ENCODE data around the gene TFEB. TPM values are rescaled to one million over a fixed set of nuclear protein-coding genes. Genes with fewer than 3 reads are reported as not detected.

TFEB gene
- total RNA-seq (10 to 100 TPM; 12.2 to 15.7 TPM), polyA plus RNA-seq (10 to 100 TPM in 1 of 2 donors, 1 to 10 TPM in 1; 8.2 to 17.6 TPM)

- peak within 1 kb of the TSS in 1 of 2 donors; percentile 64 for H3K4me3 ChIP-seq (ENCODE audit: low read length in 2 of 2)
- H3K9me3 ChIP-seq (ENCODE audit: control insufficient read depth in 1 of 2, low read length in 2 of 2), result no peaks in the 10 kb centered on the region
- POLR2A ChIA-PET (ENCODE audit: partially characterized antibody), result interaction anchor here (1.0 to 4.6 kb wide), 7 partner anchors 28 to 1494 kb away, joined by 3 to 43 read pairs (median 5); partner anchors contain the start of genes CNPY3, DNPH1, FRS3 and TOMM6
- peak within 1 kb of the TSS; percentile 75 for H3K27ac ChIP-seq (ENCODE audit: low read depth, low read length)
- CTCF ChIA-PET (ENCODE audit: partially characterized antibody), result interaction anchor here (1.2 to 4.0 kb wide), 3 partner anchors 40 to 186 kb away, joined by 3 to 22 read pairs (median 3); partner anchors contain the start of genes BYSL, MED20 and TOMM6
- peak; percentile 92 to 95 (median 92) for DNase-seq
- H3K9me3 Mint-ChIP-seq, result no peaks in the 10 kb centered on the region
- H3K27ac Mint-ChIP-seq, result peak within 1 kb of the TSS; percentile 42 to 93 (median 76)
- peaks cover 39% of the 10 kb centered on the region for H3K4me1 ChIP-seq (ENCODE audit: insufficient read depth, low read length)
- H3K36me3 ChIP-seq (ENCODE audit: insufficient read depth, low read length), result no peaks in the 10 kb centered on the region
- peaks cover 16 to 36% (median 27%) of the 10 kb centered on the region in 4 donors for H3K4me1 Mint-ChIP-seq
- peaks cover 0 to 3% of the 10 kb centered on the region in 2 donors for H3K36me3 Mint-ChIP-seq
- intact Hi-C loops (cut with micrococcal nuclease), result loop anchor here (1.0 to 10.0 kb wide), 8 partner anchors 28 to 1899 kb away; partner anchors contain the start of genes MAD2L1BP, MRPS10, NFYA and OARD1
- H3K27me3 Mint-ChIP-seq, result peaks cover 0 to 1% of the 10 kb centered on the region in 2 donors
- no peaks in the 10 kb centered on the region for H3K27me3 ChIP-seq (ENCODE audit: insufficient read depth, low read length)
- peak within 1 kb of the TSS; percentile 77 to 91 (median 82) for H3K4me3 Mint-ChIP-seq
These were observed at the start of gene TFEB for GRCh38 chr6:41735427-41736185. TSS of gene TFEB (minus strand) at chr6:41735608. CDS start at chr6:41691213, 44,395 bp downstream.

- peaks cover 10 to 34% (median 22%) of the 10 kb centered on the region in 4 donors for H3K4me1 Mint-ChIP-seq
- no peak overlapping the region for H3K27ac ChIP-seq (ENCODE audit: low read depth, low read length)
- H3K4me1 ChIP-seq (ENCODE audit: insufficient read depth, low read length), result peaks cover 23% of the 10 kb centered on the region
- POLR2A ChIA-PET (ENCODE audit: partially characterized antibody), result interaction anchor here (1.1 to 5.5 kb wide), 2 partner anchors 137 to 261 kb away, joined by 3 to 126 read pairs; partner anchors contain the start of genes BYSL and TAF8
- no peaks in the 10 kb centered on the region for H3K27me3 ChIP-seq (ENCODE audit: insufficient read depth, low read length)
- no peak for DNase-seq
- no peak overlapping the region for H3K4me3 ChIP-seq (ENCODE audit: low read length in 2 of 2)
- H3K4me3 Mint-ChIP-seq, result peak overlapping the region in 7 of 8 donors; percentile 34 to 74 (median 57)
- H3K27me3 Mint-ChIP-seq, result peaks cover 3 to 5% of the 10 kb centered on the region in 2 donors
- H3K9me3 ChIP-seq (ENCODE audit: control insufficient read depth in 1 of 2, low read length in 2 of 2), result no peaks in the 10 kb centered on the region
- peaks cover 8% of the 10 kb centered on the region for H3K36me3 ChIP-seq (ENCODE audit: insufficient read depth, low read length)
- H3K27ac Mint-ChIP-seq, result peak overlapping the region in 2 of 7 donors; percentile 36 to 57
- intact Hi-C loops (cut with micrococcal nuclease), result loop anchor here (10.0 kb wide), 1 partner anchor 1390 kb away; the partner anchor contains the start of gene SRF
- peaks cover 3 to 20% of the 10 kb centered on the region in 2 donors for H3K36me3 Mint-ChIP-seq
- H3K9me3 Mint-ChIP-seq, result peaks cover 0 to 2% (median 0%) of the 10 kb centered on the region in 8 donors
- CTCF ChIA-PET (ENCODE audit: partially characterized antibody), result interaction anchor here (1.3 to 9.8 kb wide), 5 partner anchors 9 to 430 kb away, joined by 3 to 178 read pairs (median 6); partner anchors contain the start of genes BYSL, MED20, TAF8 and TFEB
These were observed 49.3 kb upstream of the TFEB start for GRCh38 chr6:41784581-41785171.

- H3K27me3 ChIP-seq (ENCODE audit: insufficient read depth, low read length), result no peaks in the 10 kb centered on the region
- Mint-ChIP-seq H3K36me3 (peaks cover 0 to 15% of the 10 kb centered on the region in 2 donors), H3K9me3 (peaks cover 0 to 2% (median 0%) of the 10 kb centered on the region in 8 donors), H3K27me3 (peaks cover 3 to 5% of the 10 kb centered on the region in 2 donors), H3K27ac (peak overlapping the region in 1 of 7 donors; percentile 48), H3K4me1 (peaks cover 11 to 42% (median 20%) of the 10 kb centered on the region in 4 donors), H3K4me3 (peak overlapping the region in 1 of 8 donors; percentile 63)
- peaks cover 21% of the 10 kb centered on the region for H3K4me1 ChIP-seq (ENCODE audit: insufficient read depth, low read length)
- DNase-seq, result no peak
- intact Hi-C loops (cut with micrococcal nuclease), result loop anchor here (10.0 kb wide), 1 partner anchor 1392 kb away; the partner anchor contains the start of gene SRF
- ChIA-PET CTCF (ENCODE audit: partially characterized antibody) (interaction anchor here (0.9 to 9.8 kb wide), 5 partner anchors 8 to 765 kb away, joined by 3 to 178 read pairs (median 8); partner anchors contain the start of genes BYSL, MED20 and TAF8), POLR2A (ENCODE audit: partially characterized antibody) (interaction anchor here (1.2 to 5.5 kb wide), 2 partner anchors 263 to 267 kb away, joined by 4 to 126 read pairs; partner anchors contain the start of gene TAF8)
- H3K4me3 ChIP-seq (ENCODE audit: low read length in 2 of 2), result no peak overlapping the region
- no peaks in the 10 kb centered on the region for H3K36me3 ChIP-seq (ENCODE audit: insufficient read depth, low read length)
- no peaks in the 10 kb centered on the region for H3K9me3 ChIP-seq (ENCODE audit: control insufficient read depth in 1 of 2, low read length in 2 of 2)
- no peak overlapping the region for H3K27ac ChIP-seq (ENCODE audit: low read depth, low read length)
These were observed 47.8 kb upstream of the TFEB start for GRCh38 chr6:41783106-41783780.

- H3K4me1 ChIP-seq (ENCODE audit: insufficient read depth, low read length), result peaks cover 21% of the 10 kb centered on the region
- POLR2A ChIA-PET (ENCODE audit: partially characterized antibody), result interaction anchor here (1.4 kb wide), 1 partner anchor 267 kb away, joined by 6 read pairs; no protein-coding TSS in a partner anchor
- peaks cover 0 to 2% (median 0%) of the 10 kb centered on the region in 8 donors for H3K9me3 Mint-ChIP-seq
- peaks cover 9 to 32% (median 18%) of the 10 kb centered on the region in 4 donors for H3K4me1 Mint-ChIP-seq
- no peaks in the 10 kb centered on the region for H3K36me3 ChIP-seq (ENCODE audit: insufficient read depth, low read length)
- no peak overlapping the region for H3K4me3 ChIP-seq (ENCODE audit: low read length in 2 of 2)
- peaks cover 2 to 6% of the 10 kb centered on the region in 2 donors for H3K36me3 Mint-ChIP-seq
- no peak for DNase-seq
- H3K4me3 Mint-ChIP-seq, result peak overlapping the region; percentile 53 to 82 (median 74)
- CTCF ChIA-PET (ENCODE audit: partially characterized antibody), result interaction anchor here (0.7 to 9.8 kb wide), 8 partner anchors 10 to 433 kb away, joined by 3 to 178 read pairs (median 4); partner anchors contain the start of genes BYSL, MED20 and TAF8
- H3K27me3 ChIP-seq (ENCODE audit: insufficient read depth, low read length), result no peaks in the 10 kb centered on the region
- no peaks in the 10 kb centered on the region for H3K9me3 ChIP-seq (ENCODE audit: control insufficient read depth in 1 of 2, low read length in 2 of 2)
- peak overlapping the region in 3 of 7 donors; percentile 69 to 88 (median 85) for H3K27ac Mint-ChIP-seq
- no peak overlapping the region for H3K27ac ChIP-seq (ENCODE audit: low read depth, low read length)
- H3K27me3 Mint-ChIP-seq, result peaks cover 2 to 3% of the 10 kb centered on the region in 2 donors
- intact Hi-C loops (cut with micrococcal nuclease), result loop anchor here (10.0 kb wide), 1 partner anchor 1393 kb away; the partner anchor contains the start of gene SRF
These were observed 45.9 kb upstream of the TFEB start for GRCh38 chr6:41781366-41781730.

- H3K4me1 ChIP-seq (ENCODE audit: insufficient read depth, low read length), result peaks cover 16% of the 10 kb centered on the region
These were observed 45.4 kb upstream of the TFEB start, which contains the start of gene PRICKLE4 for GRCh38 chr6:41780551-41781365. TSS of gene PRICKLE4 (plus strand) at chr6:41780782. CDS start at chr6:41783474, 2,692 bp downstream.

More at GRCh38 chr6:41780551-41781365, 45.4 kb upstream of the TFEB start, which contains the start of gene PRICKLE4:
- POLR2A ChIA-PET (ENCODE audit: partially characterized antibody), result interaction anchor here (1.2 to 1.4 kb wide), 2 partner anchors 268 to 526 kb away, joined by 3 to 6 read pairs; no protein-coding TSS in a partner anchor
- peaks cover 9 to 32% (median 16%) of the 10 kb centered on the region in 4 donors for H3K4me1 Mint-ChIP-seq
- peak within 1 kb of the TSS; percentile 44 to 76 for H3K4me3 ChIP-seq (ENCODE audit: low read length in 2 of 2)
- DNase-seq, result no peak
- peaks cover 0 to under 1% (median 0%) of the 10 kb centered on the region in 8 donors for H3K9me3 Mint-ChIP-seq
- H3K36me3 Mint-ChIP-seq, result peaks cover 2 to 8% of the 10 kb centered on the region in 2 donors
- H3K27ac Mint-ChIP-seq, result peak within 1 kb of the TSS in 4 of 7 donors; percentile 72 to 88 (median 84)
- intact Hi-C loops (cut with micrococcal nuclease), result loop anchor here (1.0 to 10.0 kb wide), 7 partner anchors 45 to 1394 kb away; partner anchors contain the start of genes MRPS10, SRF, TFEB and USP49
- H3K4me3 Mint-ChIP-seq, result peak within 1 kb of the TSS; percentile 80 to 94 (median 87)
- peaks cover 2 to 3% of the 10 kb centered on the region in 2 donors for H3K27me3 Mint-ChIP-seq
- H3K27ac ChIP-seq (ENCODE audit: low read depth, low read length), result peak within 1 kb of the TSS; percentile 44
- CTCF ChIA-PET (ENCODE audit: partially characterized antibody), result interaction anchor here (1.1 to 9.8 kb wide), 6 partner anchors 11 to 434 kb away, joined by 3 to 178 read pairs (median 4); partner anchors contain the start of genes BYSL, MED20 and TAF8
- H3K36me3 ChIP-seq (ENCODE audit: insufficient read depth, low read length), result no peaks in the 10 kb centered on the region
- H3K9me3 ChIP-seq (ENCODE audit: control insufficient read depth in 1 of 2, low read length in 2 of 2), result no peaks in the 10 kb centered on the region
- H3K27me3 ChIP-seq (ENCODE audit: insufficient read depth, low read length), result no peaks in the 10 kb centered on the region
